22Rv1 (cell line): ENCODE data around the gene NOA1.

Source experiments
- ZFX ChIP-seq: fragments of 450-650 bp; IDR thresholded peaks from 2 replicates; pipeline ENCODE4 v1.6.1; 2017; ENCODE audit warnings: antibody characterized with exemption, borderline replicate concordance
- TF ChIP-seq, protein P1 (sequence below): fragments of 450-650 bp; IDR thresholded peaks from 2 replicates; pipeline ENCODE4 v1.5.1; 2017; ENCODE audit warnings: mild to moderate bottlenecking

DNA sequence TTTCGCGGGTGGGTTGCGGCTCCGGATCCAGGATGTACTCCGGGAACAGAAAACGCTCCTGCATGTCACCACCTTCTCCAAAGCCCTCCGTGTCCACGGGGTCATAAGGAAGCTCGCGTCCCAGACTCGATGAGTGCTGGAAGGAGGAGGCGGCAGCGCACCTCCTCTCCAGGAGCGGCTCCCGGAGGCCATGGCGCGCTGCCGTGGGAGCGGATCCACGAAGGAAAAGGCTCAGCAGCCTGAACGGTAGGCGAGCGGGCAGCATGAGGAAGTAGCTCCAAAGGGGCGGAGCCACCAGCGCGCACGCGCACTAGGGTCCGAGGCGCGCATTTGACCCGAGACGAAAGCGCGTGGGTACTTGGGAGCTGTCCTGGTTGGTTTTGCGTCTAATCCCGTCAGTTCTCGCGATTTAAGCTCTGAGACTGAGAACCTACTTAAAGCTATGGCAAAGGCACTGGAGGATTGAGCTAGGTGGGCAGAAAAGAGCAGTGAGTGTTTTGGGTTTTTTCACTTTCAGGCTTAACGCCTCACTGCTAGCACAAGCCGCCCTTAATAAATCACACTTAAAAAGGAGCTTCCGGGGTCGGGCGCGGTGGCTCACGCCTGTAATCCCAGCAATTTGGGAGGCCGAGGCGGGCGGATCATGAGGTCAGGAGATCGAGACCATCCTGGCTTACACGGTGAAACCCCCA, at the start of gene NOA1:
- TF ChIP-seq, protein P1, sequence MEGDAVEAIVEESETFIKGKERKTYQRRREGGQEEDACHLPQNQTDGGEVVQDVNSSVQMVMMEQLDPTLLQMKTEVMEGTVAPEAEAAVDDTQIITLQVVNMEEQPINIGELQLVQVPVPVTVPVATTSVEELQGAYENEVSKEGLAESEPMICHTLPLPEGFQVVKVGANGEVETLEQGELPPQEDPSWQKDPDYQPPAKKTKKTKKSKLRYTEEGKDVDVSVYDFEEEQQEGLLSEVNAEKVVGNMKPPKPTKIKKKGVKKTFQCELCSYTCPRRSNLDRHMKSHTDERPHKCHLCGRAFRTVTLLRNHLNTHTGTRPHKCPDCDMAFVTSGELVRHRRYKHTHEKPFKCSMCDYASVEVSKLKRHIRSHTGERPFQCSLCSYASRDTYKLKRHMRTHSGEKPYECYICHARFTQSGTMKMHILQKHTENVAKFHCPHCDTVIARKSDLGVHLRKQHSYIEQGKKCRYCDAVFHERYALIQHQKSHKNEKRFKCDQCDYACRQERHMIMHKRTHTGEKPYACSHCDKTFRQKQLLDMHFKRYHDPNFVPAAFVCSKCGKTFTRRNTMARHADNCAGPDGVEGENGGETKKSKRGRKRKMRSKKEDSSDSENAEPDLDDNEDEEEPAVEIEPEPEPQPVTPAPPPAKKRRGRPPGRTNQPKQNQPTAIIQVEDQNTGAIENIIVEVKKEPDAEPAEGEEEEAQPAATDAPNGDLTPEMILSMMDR = no peak
- TF ChIP-seq ZFX = no peak
